Measurements from ENCODE around the gene PCBP2.

Gene PCBP2

GRCh38 chr12:53513712-53514410 lies 62.0 kb downstream of the PCBP2 start:
- DNase-seq, result no peak

GRCh38 chr12:53514628-53515290 lies 62.9 kb downstream of the PCBP2 start:
- DNase-seq, result no peak

- no peak for DNase-seq
Measured at GRCh38 chr12:53515291-53515680, 63.4 kb downstream of the PCBP2 start.

- DNase-seq, result no peak
Measured at GRCh38 chr12:53516758-53517455, 65.0 kb downstream of the PCBP2 start.

- no peak for DNase-seq
Measured at GRCh38 chr12:53518381-53518780, 66.5 kb downstream of the PCBP2 start.

DNA sequence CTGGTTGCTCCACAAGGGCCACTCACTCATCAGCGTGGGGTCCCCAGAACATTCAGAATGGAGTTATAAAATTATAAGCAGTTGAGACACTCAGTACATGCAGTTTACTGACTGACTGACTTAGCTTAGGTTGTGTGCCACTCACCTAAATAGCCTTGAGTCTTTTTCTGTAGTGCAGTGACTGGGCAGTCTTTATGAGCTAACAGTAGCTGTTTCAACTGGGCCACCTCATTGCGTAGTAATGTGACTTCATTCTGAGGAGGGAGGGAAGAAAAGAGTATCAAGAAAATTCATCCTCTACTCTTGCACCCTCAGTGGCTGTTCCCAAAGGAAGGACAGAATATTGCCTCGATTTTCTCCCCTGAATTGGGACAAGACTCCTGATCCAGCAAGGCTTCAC lies 71.2 kb downstream of the PCBP2 start:
- no peak for DNase-seq

DNA sequence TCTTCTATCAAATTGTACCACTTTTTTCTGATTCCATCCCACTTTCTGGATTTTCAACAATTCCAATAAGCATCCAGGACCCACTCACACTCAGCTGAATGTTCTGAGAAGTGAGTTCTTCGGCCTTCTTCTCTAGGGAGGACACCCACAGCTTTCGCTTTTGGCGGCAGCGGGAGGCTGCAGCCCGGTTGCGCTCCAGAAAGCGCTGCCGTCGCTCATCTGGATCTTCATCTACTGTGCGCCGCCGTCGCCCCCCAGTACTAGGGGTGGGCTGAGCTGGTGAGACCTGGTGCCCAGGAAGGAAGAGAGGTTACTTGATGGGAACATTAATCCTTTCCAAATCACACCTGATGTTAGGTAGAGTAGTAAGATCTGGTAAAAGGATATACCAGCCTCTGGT lies 72.6 kb downstream of the PCBP2 start:
- DNase-seq, result no peak

DNA sequence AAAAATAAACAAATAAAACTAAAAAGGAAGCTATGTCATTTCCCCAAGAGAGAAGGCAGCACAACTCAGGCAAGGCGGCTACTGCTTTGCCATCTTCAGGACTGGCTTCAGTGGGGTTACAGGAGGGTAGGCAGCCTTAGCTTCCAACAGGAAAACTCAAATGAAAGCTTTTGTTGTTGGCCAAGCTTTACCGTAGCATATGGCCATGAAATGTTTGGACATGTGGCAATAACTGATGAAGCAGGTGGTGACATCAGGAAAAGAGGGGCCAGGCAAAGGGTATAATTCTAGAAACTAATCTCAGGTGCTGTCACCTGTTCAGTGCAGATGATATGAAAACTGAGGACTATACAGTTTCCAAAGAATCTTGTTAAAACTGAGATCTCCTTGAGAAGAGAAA lies 78.2 kb downstream of the PCBP2 start:
- DNase-seq, result no peak

Data from fibroblast of upper back skin (primary cell).